Ishikawa (cell line): ENCODE results near the gene CACNA1C.

Experiments
- CEBPB ChIP-seq: IDR thresholded peaks from 2 replicates; pipeline ENCODE4 v1.6.1; 2012
- CREB1 ChIP-seq: IDR thresholded peaks from 2 replicates; pipeline ENCODE4 v1.6.1; 2012; ENCODE audit warnings: low read depth
- EGR1 ChIP-seq: IDR thresholded peaks from 2 replicates; pipeline ENCODE4 v1.6.1; 2012
- EP300 ChIP-seq: IDR thresholded peaks from 2 replicates; pipeline ENCODE4 v1.6.1; 2012; ENCODE audit warnings: borderline replicate concordance
- FOXM1 ChIP-seq: IDR thresholded peaks from 2 replicates; pipeline ENCODE4 v1.6.1; 2012; ENCODE audit warnings: low read depth, borderline replicate concordance
- NFIC ChIP-seq: IDR thresholded peaks from 2 replicates; pipeline ENCODE4 v1.6.1; 2012
- RAD21 ChIP-seq: IDR thresholded peaks from 2 replicates; pipeline ENCODE4 v1.6.1; 2012; ENCODE audit warnings: low read depth
- TAF1 ChIP-seq: IDR thresholded peaks from 2 replicates; pipeline ENCODE4 v1.6.1; 2012; ENCODE audit warnings: low read depth, mild to moderate bottlenecking
- TCF12 ChIP-seq: IDR thresholded peaks from 2 replicates; pipeline ENCODE4 v1.6.1; 2012; ENCODE audit warnings: low read depth
- TEAD4 ChIP-seq: IDR thresholded peaks from 2 replicates; pipeline ENCODE4 v1.6.1; 2012
- YY1 ChIP-seq: IDR thresholded peaks from 2 replicates; pipeline ENCODE4 v1.6.1; 2012; ENCODE audit warnings: low read depth
- ZBTB7A ChIP-seq: IDR thresholded peaks from 2 replicates; pipeline ENCODE4 v1.6.1; 2012; ENCODE audit warnings: low read depth
- TF ChIP-seq, protein P1 (sequence below): IDR thresholded peaks from 2 replicates; pipeline ENCODE4 v1.6.1; 2012
- TF ChIP-seq, protein P2 (sequence below): IDR thresholded peaks from 2 replicates; pipeline ENCODE4 v1.6.1; 2012
- TF ChIP-seq, protein P3 (sequence below): IDR thresholded peaks from 2 replicates; pipeline ENCODE4 v1.6.1; 2012; ENCODE audit warnings: low read depth, mild to moderate bottlenecking

The CACNA1C gene

DNA sequence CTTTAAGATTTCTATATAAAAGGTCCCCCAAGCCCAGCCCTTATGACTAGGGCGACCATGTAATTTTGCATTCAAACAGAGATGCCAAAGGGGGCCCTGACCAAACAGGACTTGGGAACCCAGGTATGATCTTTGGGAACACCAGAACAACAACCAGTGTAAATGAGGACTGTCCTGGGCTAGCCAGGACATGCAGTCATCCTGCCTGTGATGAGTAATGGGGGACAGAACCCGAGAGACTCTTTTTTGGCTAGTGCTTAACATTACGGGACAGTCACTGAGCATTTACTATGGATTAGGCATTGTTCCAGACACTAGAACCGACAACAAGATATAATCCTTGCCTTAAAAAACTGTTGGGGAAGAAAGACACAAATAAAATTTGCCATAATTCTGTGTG is 337.3 kb downstream of the CACNA1C start:
- TF ChIP-seq, protein P1, sequence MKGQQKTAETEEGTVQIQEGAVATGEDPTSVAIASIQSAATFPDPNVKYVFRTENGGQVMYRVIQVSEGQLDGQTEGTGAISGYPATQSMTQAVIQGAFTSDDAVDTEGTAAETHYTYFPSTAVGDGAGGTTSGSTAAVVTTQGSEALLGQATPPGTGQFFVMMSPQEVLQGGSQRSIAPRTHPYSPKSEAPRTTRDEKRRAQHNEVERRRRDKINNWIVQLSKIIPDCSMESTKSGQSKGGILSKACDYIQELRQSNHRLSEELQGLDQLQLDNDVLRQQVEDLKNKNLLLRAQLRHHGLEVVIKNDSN = no peak
- TF ChIP-seq CREB1 = no peak
- no peak for TF ChIP-seq TCF12
- no peak for TF ChIP-seq RAD21
- no peak for TF ChIP-seq ZBTB7A
- no peak for TF ChIP-seq TAF1
- TF ChIP-seq EGR1 = no peak
- TF ChIP-seq YY1 = no peak
- TF ChIP-seq NFIC = no peak
- no peak for TF ChIP-seq EP300
- no peak for TF ChIP-seq CEBPB

DNA sequence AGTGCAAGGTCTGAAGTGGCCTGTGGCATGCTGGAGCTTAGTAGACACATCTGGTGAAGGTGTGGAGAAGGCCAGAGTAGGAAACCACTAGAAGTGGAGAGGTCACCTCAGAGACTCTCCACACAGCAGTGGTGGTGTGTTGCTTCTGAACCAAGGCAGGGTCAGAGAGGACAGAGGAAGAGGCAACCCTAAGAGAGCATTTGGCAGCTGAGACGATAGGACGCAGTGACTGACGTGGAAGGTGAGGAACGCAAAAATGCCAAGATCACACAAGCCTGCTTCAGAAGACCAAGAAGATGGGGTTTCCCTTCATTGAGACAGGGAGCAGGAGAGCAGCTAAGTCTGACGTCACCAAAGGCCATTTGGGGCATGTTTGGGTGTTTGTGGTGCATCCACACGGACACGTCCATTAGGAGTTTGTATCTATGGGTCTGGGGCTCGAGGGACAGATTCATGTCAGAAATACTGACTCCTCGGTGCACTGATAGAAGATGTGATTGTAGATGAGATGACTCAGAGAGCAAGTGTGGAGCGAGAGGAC is 338.1 kb downstream of the CACNA1C start:
- no peak for TF ChIP-seq RAD21
- no peak for TF ChIP-seq YY1
- TF ChIP-seq, protein P2, sequence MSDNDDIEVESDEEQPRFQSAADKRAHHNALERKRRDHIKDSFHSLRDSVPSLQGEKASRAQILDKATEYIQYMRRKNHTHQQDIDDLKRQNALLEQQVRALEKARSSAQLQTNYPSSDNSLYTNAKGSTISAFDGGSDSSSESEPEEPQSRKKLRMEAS = no peak
- TF ChIP-seq CEBPB = no peak
- TF ChIP-seq EGR1 = no peak
- TF ChIP-seq ZBTB7A = no peak
- no peak for TF ChIP-seq TCF12
- no peak for TF ChIP-seq TAF1
- TF ChIP-seq FOXM1 = no peak
- TF ChIP-seq CREB1 = no peak
- TF ChIP-seq NFIC = no peak
- no peak for TF ChIP-seq TEAD4
- TF ChIP-seq, protein P1 = no peak

DNA sequence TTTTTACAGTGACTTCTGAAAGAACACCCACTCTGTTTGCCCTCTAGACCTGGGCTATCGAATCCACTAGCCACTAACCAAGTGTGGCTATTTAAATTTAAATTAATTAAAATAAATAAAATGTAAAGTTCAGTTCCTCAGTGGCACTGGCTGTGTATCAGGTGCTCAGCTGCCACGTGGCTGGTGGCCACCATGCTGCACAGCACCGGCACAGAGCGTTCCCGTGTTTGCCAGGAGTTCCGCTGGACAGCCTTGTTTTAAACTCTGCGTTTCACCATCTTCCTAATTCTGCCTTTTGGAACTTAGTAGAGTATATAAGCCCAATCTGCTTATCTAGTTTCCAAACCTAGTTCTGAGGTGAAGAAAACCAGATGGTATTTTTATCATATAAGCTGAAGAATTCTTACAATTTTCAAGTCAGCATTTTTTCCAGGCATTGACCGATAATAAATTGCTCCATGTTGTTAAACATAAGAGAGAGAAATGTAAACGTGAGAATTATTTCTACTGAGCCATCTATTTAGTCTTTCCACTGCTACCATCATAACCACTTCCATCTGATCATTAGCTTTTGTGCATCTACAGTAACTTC is 339.0 kb downstream of the CACNA1C start:
- no peak for TF ChIP-seq CEBPB
- TF ChIP-seq, protein P3, sequence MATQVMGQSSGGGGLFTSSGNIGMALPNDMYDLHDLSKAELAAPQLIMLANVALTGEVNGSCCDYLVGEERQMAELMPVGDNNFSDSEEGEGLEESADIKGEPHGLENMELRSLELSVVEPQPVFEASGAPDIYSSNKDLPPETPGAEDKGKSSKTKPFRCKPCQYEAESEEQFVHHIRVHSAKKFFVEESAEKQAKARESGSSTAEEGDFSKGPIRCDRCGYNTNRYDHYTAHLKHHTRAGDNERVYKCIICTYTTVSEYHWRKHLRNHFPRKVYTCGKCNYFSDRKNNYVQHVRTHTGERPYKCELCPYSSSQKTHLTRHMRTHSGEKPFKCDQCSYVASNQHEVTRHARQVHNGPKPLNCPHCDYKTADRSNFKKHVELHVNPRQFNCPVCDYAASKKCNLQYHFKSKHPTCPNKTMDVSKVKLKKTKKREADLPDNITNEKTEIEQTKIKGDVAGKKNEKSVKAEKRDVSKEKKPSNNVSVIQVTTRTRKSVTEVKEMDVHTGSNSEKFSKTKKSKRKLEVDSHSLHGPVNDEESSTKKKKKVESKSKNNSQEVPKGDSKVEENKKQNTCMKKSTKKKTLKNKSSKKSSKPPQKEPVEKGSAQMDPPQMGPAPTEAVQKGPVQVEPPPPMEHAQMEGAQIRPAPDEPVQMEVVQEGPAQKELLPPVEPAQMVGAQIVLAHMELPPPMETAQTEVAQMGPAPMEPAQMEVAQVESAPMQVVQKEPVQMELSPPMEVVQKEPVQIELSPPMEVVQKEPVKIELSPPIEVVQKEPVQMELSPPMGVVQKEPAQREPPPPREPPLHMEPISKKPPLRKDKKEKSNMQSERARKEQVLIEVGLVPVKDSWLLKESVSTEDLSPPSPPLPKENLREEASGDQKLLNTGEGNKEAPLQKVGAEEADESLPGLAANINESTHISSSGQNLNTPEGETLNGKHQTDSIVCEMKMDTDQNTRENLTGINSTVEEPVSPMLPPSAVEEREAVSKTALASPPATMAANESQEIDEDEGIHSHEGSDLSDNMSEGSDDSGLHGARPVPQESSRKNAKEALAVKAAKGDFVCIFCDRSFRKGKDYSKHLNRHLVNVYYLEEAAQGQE = no peak

DNA sequence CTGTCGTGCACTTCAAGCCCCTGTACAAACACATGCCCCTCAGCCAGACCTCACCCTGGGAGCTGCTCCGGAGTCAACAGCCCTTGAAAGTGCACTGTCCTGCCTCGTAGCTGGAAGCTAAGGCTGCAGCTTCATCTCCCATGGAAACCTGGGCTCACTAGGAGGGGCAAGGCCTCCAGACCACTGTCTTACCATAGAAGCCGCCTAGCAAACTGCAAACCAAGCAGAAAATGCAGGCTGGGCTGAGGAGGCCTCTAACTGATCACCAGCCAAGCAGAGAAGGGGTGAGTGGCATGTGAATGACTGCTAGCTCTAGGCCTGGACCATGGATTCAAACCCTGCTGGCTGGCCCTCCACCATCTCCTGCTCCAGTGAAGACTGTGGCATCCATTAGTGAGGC is 340.2 kb downstream of the CACNA1C start:
- TF ChIP-seq YY1 = no peak
- TF ChIP-seq FOXM1 = no peak
- TF ChIP-seq, protein P2 = no peak
- TF ChIP-seq TEAD4 = no peak
- TF ChIP-seq CEBPB = no peak
- no peak for TF ChIP-seq CREB1
- no peak for TF ChIP-seq TAF1
- no peak for TF ChIP-seq RAD21
- no peak for TF ChIP-seq EP300
- no peak for TF ChIP-seq TCF12
- TF ChIP-seq, protein P3 = no peak
- TF ChIP-seq ZBTB7A = no peak
- TF ChIP-seq NFIC = no peak
- TF ChIP-seq, protein P1 = no peak
- TF ChIP-seq EGR1 = no peak

DNA sequence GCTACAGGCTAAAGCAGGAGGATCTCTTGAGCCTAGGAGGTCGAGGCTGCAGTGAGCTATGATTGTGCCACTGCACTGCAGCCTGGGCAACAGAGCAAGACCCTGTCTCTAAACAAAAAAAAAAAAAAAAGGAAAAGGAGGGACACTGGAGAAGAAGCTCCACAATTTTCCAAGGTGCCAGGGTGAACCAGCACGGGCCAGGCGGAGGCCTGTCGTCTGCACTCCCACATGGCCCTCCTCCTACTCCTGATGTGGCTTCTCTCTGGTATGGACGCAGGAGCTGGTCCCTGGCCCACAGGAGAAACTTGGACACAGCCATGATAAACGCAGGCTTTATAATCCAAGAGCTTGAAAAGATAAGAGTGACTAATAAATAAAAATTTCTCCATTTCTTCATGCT is 341.2 kb downstream of the CACNA1C start:
- TF ChIP-seq, protein P1 = no peak
- TF ChIP-seq ZBTB7A (no peak), TCF12 (no peak), TEAD4 (no peak), FOXM1 (no peak), CEBPB (no peak), EP300 (no peak), NFIC (no peak), CREB1 (no peak), EGR1 (no peak), TAF1 (no peak), YY1 (no peak), RAD21 (no peak)
- TF ChIP-seq, protein P3 = no peak
- TF ChIP-seq, protein P2 = no peak
